Hepatocyte (in vitro differentiated cells): ENCODE data around the gene TCTN1. TPM values are rescaled to one million over a fixed set of nuclear protein-coding genes. Genes with fewer than 3 reads are reported as not detected.

Experiments used
- DNase-seq: peaks from one replicate; pipeline ENCODE4 v3.0.0-alpha.2; 2016; ENCODE audit warnings: low spot score
- H2AFZ ChIP-seq: fragments of 200-600 bp; sonication (generic); 2 replicates; pipeline ENCODE4 v1.6.0; 2016; ENCODE audit warnings: antibody characterized with exemption, mild to moderate bottlenecking
- H3K27ac ChIP-seq: fragments of 200-600 bp; sonication (generic); 2 replicates; pipeline ENCODE4 v1.5.1; 2016; ENCODE audit warnings: mild to moderate bottlenecking
- H3K27me3 ChIP-seq: fragments of 200-600 bp; sonication (generic); 2 replicates; pipeline ENCODE4 v1.6.1; 2016
- H3K36me3 ChIP-seq: fragments of 200-600 bp; sonication (generic); replicated peaks from 2 replicates; pipeline ENCODE4 v1.5.1; 2016; ENCODE audit warnings: low read depth; ENCODE audit not compliant: insufficient read depth
- H3K4me1 ChIP-seq: fragments of 200-600 bp; sonication (generic); 2 replicates; pipeline ENCODE4 v1.5.1; 2016; ENCODE audit warnings: mild to moderate bottlenecking, moderate library complexity; ENCODE audit not compliant: insufficient read depth
- H3K4me2 ChIP-seq: fragments of 200-600 bp; sonication (generic); 2 replicates; pipeline ENCODE4 v1.6.0; 2016
- H3K4me3 ChIP-seq: fragments of 200-600 bp; sonication (generic); 2 replicates; pipeline ENCODE4 v1.5.1; 2016; ENCODE audit warnings: mild to moderate bottlenecking
- H3K79me2 ChIP-seq: fragments of 200-600 bp; sonication (generic); 2 replicates; pipeline ENCODE4 v1.6.0; 2017; ENCODE audit warnings: mild to moderate bottlenecking
- H3K9me2 ChIP-seq: fragments of 200-600 bp; sonication (generic); replicated peaks from 2 replicates; pipeline ENCODE4 v1.6.0; 2017; ENCODE audit warnings: mild to moderate bottlenecking; ENCODE audit not compliant: insufficient read depth
- H3K9me3 ChIP-seq: fragments of 200-600 bp; sonication (generic); 2 replicates; pipeline ENCODE4 v1.5.1; 2016; ENCODE audit warnings: low read depth, mild to moderate bottlenecking
- H4K20me1 ChIP-seq: fragments of 200-600 bp; sonication (generic); 2 replicates; pipeline ENCODE4 v1.6.0; 2016; ENCODE audit warnings: mild to moderate bottlenecking; ENCODE audit not compliant: insufficient read depth, poor library complexity, severe bottlenecking
- CTCF ChIP-seq: fragments of 200-600 bp; sonication (generic); IDR thresholded peaks from 2 replicates; pipeline ENCODE4 v1.5.1; 2016; ENCODE audit warnings: antibody characterized with exemption, mild to moderate bottlenecking; ENCODE audit not compliant: poor library complexity
- EZH2 ChIP-seq: fragments of 200-600 bp; sonication (generic); IDR thresholded peaks from 2 replicates; pipeline ENCODE4 v1.6.1; 2016; ENCODE audit warnings: antibody characterized with exemption, mild to moderate bottlenecking, borderline replicate concordance
- EZH2phosphoT487 ChIP-seq: fragments of 200-600 bp; sonication (generic); IDR thresholded peaks from one replicate; pipeline ENCODE4 v1.6.1; 2018; ENCODE audit warnings: antibody characterized with exemption, mild to moderate bottlenecking, low read depth, moderate library complexity; ENCODE audit not compliant: unreplicated experiment, severe bottlenecking
- WGBS: methylation state at CpG from one replicate; pipeline ENCODE4 v1.1.6; 2016; ENCODE audit warnings: low lambda C conversion rate; ENCODE audit errors: missing lambda C conversion rate; 5-methylcytosine and 5-hydroxymethylcytosine counted together
- polyA plus RNA-seq: library from polyadenylated mRNA; unstranded; fragments of >200 nt; fragmentation: Nextera tagmentation; extraction: Ambion mirVana; gene quantifications from 2 replicates; pipeline ENCODE4 v1.2.1, GENCODE V29; 2016
- total RNA-seq: library from RNA; depleted of rRNA; stranded (reverse); fragments of >200 nt; gene quantifications from 2 replicates; pipeline ENCODE4 v1.2.3, GENCODE V29; 2014

TCTN1 gene
- total and polyA plus RNA-seq, 2 experiments from 2014 or later, result 39.0 to 40.6 TPM

- Histone ChIP-seq H3K27ac (no peak overlapping the region), H3K9me2 (no peaks in the 10 kb centered on the region), H3K4me1 (no peaks in the 10 kb centered on the region), H3K27me3 (no peaks in the 10 kb centered on the region), H4K20me1 (no peaks in the 10 kb centered on the region), H3K36me3 (no peaks in the 10 kb centered on the region), H2AFZ (no peak overlapping the region), H3K79me2 (no peaks in the 10 kb centered on the region), H3K9me3 (no peaks in the 10 kb centered on the region), H3K4me2 (no peak overlapping the region), H3K4me3 (no peak overlapping the region)
- 97% methylated on average over 7 of the region's 7 CpGs for WGBS
- no peak for DNase-seq
- TF ChIP-seq EZH2phosphoT487, result no peak
- no peak for TF ChIP-seq EZH2
- no peak for TF ChIP-seq CTCF
Measured at GRCh38 chr12:110639336-110640141, 25.6 kb downstream of the TCTN1 start.

DNA sequence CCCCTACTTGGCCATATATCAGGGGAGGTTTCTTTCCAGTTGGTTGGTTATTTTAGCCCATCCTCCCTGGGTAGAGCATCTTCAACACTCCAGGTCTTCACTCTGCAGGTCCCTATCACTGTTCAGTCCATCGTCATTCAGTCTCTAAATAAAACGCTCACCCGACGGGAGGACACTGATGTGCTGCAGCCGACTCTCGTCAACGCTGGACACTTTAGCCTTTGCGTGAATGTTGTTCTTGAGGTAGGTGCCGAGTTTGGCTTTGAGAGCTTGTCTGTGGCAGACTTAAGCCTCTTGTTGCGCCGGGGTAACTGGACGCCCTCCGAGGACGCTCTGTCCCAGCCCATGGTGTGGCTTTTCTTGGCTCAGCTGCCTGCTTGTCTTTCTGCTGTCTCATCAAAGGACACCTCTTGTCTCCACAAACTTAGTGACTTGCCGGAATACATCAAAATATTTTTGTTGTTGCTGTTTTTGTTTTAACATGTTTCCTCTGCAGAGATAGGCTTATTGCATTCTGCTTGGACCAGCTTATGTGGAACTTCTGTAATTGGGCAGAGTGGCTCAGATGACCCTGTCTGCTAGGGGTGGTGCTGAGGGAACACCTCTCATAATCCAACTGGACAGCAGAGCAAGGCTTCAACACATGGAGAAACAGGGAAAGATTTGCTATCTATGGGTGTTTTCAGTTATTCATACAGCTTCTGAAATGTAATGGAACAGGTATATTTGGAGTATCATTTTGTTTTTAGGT, 26.5 kb downstream of the TCTN1 start:
- Histone ChIP-seq H2AFZ (no peak overlapping the region), H3K4me1 (no peaks in the 10 kb centered on the region), H3K27ac (no peak overlapping the region), H3K27me3 (no peaks in the 10 kb centered on the region), H3K79me2 (no peaks in the 10 kb centered on the region), H3K36me3 (no peaks in the 10 kb centered on the region), H3K4me2 (no peak overlapping the region), H3K9me2 (no peaks in the 10 kb centered on the region), H3K4me3 (no peak overlapping the region), H3K9me3 (no peaks in the 10 kb centered on the region), H4K20me1 (no peaks in the 10 kb centered on the region)
- DNase-seq, result no peak
- 92% methylated on average over 15 of the region's 15 CpGs for WGBS
- TF ChIP-seq CTCF, result no peak

DNA sequence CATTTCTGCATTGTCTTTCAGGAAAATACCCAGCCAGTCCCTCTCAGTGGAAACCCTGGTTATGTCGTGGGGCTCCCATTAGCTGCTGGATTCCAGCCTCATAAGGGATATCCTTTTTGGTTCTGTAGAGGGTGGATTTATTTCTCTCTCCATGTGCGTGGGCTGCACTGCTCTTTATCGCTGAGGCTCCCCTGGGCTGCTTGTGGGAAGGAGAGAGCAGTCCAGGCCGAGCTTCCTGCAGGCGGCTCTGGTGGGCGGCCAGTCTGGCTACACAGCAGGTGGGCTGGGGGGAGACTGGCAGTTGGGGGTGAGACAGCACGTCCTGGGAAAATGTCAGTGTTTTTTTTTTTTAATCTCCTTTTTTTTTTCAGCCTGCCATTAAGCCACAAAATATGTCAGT, 27.6 kb downstream of the TCTN1 start:
- WGBS, result 76% methylated on average over 7 of the region's 7 CpGs
- TF ChIP-seq EZH2, result no peak
- no peak for TF ChIP-seq EZH2phosphoT487
- no peak for TF ChIP-seq CTCF
- no peak overlapping the region for H3K27ac ChIP-seq

More for the DNA sequence above, 27.6 kb downstream of the TCTN1 start:
- Histone ChIP-seq H4K20me1 (no peaks in the 10 kb centered on the region), H3K4me3 (no peak overlapping the region), H3K27me3 (no peaks in the 10 kb centered on the region), H3K79me2 (no peaks in the 10 kb centered on the region), H3K36me3 (no peaks in the 10 kb centered on the region), H3K4me2 (no peak overlapping the region), H3K4me1 (no peaks in the 10 kb centered on the region), H2AFZ (no peak overlapping the region), H3K9me3 (no peaks in the 10 kb centered on the region), H3K9me2 (no peaks in the 10 kb centered on the region)
- DNase-seq, result no peak
